GM21619 (cell line): ENCODE data around the gene DEUP1.
"Not testable (repeated sequence)": the region's sequence is repeated elsewhere in the genome, so short reads cannot be mapped to it uniquely, and the experiment has no call there.

Source experiments
- ATAC-seq: cut with Tn5 transposase; IDR thresholded peaks from one replicate; pipeline ENCODE4 v1.9.1; 2021; ENCODE audit not compliant: unreplicated experiment

DEUP1 gene, protein sequence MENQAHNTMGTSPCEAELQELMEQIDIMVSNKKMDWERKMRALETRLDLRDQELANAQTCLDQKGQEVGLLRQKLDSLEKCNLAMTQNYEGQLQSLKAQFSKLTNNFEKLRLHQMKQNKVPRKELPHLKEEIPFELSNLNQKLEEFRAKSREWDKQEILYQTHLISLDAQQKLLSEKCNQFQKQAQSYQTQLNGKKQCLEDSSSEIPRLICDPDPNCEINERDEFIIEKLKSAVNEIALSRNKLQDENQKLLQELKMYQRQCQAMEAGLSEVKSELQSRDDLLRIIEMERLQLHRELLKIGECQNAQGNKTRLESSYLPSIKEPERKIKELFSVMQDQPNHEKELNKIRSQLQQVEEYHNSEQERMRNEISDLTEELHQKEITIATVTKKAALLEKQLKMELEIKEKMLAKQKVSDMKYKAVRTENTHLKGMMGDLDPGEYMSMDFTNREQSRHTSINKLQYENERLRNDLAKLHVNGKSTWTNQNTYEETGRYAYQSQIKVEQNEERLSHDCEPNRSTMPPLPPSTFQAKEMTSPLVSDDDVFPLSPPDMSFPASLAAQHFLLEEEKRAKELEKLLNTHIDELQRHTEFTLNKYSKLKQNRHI

GRCh38 chr11:93330446-93330984 lies at the start of gene DEUP1:
TSS of gene DEUP1 (plus strand) at chr11:93330742. CDS start at chr11:93332260, 1,518 bp downstream.
- no peak for ATAC-seq

GRCh38 chr11:93285430-93285829 lies 45.1 kb upstream of the DEUP1 start:
- no peak for ATAC-seq

- ATAC-seq, result no peak
These were observed 43.1 kb upstream of the DEUP1 start for GRCh38 chr11:93287434-93287833.

GRCh38 chr11:93288079-93288478 lies 42.5 kb upstream of the DEUP1 start:
- no peak for ATAC-seq

DNA sequence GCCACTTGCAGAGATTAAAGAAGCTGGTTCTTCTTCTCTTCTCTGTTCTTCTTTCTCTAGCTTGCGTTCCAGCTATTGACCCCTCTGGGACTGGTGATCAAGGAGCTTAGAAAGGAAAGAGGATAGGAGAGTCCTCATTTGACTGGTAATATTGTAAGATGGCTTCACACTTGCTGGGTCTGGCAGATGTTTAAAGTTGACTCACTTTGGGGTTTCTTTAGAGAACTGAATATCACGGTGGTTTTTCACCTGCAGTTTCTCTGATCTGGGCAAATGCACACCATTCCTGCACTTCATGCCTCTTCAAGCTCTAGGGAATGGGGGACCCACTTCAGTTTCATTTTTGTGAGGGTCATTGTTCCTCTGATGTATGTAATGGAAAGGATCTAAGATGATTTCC lies 41.8 kb upstream of the DEUP1 start:
- ATAC-seq, result no peak

- ATAC-seq, result no peak
These were observed 40.6 kb upstream of the DEUP1 start for GRCh38 chr11:93289782-93290463.

GRCh38 chr11:93291110-93291509 lies 39.4 kb upstream of the DEUP1 start:
- no peak for ATAC-seq

- no peak for ATAC-seq
These were observed 38.6 kb upstream of the DEUP1 start for GRCh38 chr11:93291898-93292297.

GRCh38 chr11:93295921-93296575 lies 34.5 kb upstream of the DEUP1 start:
- no peak for ATAC-seq

DNA sequence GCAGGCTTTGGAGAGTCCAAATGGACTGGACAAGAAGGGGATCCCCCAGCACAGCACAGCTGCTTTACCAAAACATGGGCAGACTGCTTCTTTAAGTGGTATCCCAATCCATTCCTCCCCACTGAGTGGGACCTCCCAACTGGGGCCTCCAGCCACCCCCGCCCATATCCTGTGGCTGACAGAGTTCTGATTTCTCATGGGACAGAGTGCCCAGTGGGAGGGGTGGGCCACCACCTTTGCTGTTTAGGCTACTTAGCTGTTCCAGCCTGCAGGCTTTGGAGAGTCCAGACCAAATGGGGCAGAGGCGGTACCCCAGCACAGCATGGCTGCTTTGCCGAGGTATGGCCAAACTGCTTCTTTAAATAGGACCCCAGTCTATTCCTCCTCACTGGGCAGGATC lies 26.9 kb upstream of the DEUP1 start:
- ATAC-seq, result no peak

- ATAC-seq, result not testable (repeated sequence)
These were observed 16.1 kb upstream of the DEUP1 start for GRCh38 chr11:93314399-93314798.

DNA sequence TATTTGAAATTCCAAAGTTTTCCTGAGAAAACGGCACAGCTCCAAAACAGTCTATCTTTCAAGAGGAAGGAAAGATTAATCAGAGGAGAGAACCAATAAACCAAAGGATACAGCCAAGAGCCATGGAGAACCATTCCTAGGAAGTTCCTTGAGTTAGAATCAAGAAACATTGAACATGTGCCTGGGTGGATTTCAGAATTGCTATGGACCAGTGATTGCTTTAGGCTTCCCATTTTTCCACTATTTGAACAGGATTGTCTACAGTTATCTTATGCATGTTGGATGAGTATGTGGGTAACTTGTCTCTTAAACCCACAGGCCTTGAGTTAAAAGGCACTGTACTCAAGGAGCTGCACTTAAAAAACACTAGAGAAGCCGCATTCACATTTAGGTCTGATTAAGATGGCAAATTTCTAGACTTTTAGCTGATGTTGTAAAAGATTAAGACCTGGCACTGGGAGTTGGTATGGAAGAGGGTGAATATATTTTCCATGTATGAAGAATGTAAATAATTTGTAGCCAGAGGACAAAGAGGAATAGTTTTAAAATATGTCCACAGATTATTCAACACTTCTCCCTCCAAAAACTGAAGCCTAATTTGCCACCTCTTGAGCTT lies 11.2 kb upstream of the DEUP1 start:
- ATAC-seq, result no peak

DNA sequence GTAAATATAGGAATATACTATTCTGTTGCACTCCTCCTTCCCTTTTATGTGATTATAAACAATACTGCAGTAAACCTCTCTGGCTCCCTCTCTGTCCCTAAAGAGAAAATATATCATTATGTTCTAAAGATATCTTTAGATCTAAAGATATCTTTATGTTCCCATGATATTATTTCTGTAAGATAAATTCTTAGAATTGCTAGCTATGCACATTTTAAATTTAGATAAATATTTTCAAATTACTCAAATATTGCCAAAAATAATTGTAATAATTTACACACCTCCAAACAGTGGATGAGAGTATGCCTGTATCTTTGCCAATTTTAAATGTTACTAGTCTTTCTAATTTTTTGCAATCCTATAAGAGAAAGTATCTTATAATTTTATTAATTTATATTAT lies 10.3 kb upstream of the DEUP1 start:
- no peak for ATAC-seq

- no peak for ATAC-seq
These were observed 8.3 kb upstream of the DEUP1 start for GRCh38 chr11:93322207-93322606.

DNA sequence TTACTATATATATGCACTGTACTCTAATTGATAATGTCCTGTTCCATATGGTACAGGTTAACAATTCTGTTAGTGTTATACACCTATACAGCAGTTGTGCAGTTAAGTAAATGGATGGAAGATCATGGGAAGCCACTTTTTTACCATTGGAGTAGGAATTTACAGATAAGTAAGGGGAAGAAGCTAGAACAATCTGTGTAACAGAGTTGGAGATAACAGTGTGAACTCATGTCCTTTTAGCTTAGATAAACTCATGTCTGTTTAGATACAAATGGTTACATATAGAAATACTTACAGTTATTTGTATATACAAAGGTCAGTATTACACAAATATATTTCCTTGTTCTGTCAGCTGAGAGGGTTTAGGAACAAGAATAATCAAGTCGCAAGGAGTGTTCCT lies 6.8 kb upstream of the DEUP1 start:
- no peak for ATAC-seq

- ATAC-seq, result no peak
These were observed 6.0 kb upstream of the DEUP1 start for GRCh38 chr11:93324500-93324899.

GRCh38 chr11:93326681-93327080 lies 3.9 kb upstream of the DEUP1 start:
- ATAC-seq, result no peak

- ATAC-seq, result no peak
These were observed 551 bp upstream of the DEUP1 start for GRCh38 chr11:93329936-93330445.

- ATAC-seq, result no peak
These were observed 9.7 kb downstream of the DEUP1 start for GRCh38 chr11:93340223-93340622.

- ATAC-seq, result no peak
These were observed 14.4 kb downstream of the DEUP1 start for GRCh38 chr11:93344855-93345333.
